ENCODE measurements around the gene CRTC3.

The CRTC3 gene

GRCh38 chr15:90585863-90586262 lies 56.1 kb downstream of the CRTC3 start:
- DNase-seq = no peak
- Histone ChIP-seq H3K27ac (no peak overlapping the region), H3K4me3 (ENCODE audit: low read depth, low read length) (no peak overlapping the region), H3K9me3 (ENCODE audit: severe bottlenecking) (no peaks in the 10 kb centered on the region), H3K36me3 (no peaks in the 10 kb centered on the region), H3K27me3 (ENCODE audit: insufficient read depth, low read depth, severe bottlenecking) (no peaks in the 10 kb centered on the region)
- no peak for TF ChIP-seq CTCF (IDR thresholded peaks at IDR 0.05; ENCODE audit: low read depth, low read length)

GRCh38 chr15:90586948-90587347 lies 57.2 kb downstream of the CRTC3 start:
- no peak for TF ChIP-seq CTCF (IDR thresholded peaks at IDR 0.05; ENCODE audit: low read depth, low read length)
- Histone ChIP-seq H3K4me3 (ENCODE audit: low read depth, low read length) (no peak overlapping the region), H3K9me3 (ENCODE audit: severe bottlenecking) (no peaks in the 10 kb centered on the region), H3K27ac (no peak overlapping the region), H3K27me3 (ENCODE audit: insufficient read depth, low read depth, severe bottlenecking) (no peaks in the 10 kb centered on the region), H3K36me3 (no peaks in the 10 kb centered on the region)
- no peak for DNase-seq

GRCh38 chr15:90588427-90588826 lies 58.7 kb downstream of the CRTC3 start:
- H3K27ac ChIP-seq = no peak overlapping the region
- peak; percentile 23 for DNase-seq
- no peaks in the 10 kb centered on the region for H3K36me3 ChIP-seq
- no peak for TF ChIP-seq CTCF (IDR thresholded peaks at IDR 0.05; ENCODE audit: low read depth, low read length)
- no peaks in the 10 kb centered on the region for H3K9me3 ChIP-seq (ENCODE audit: severe bottlenecking)
- H3K27me3 ChIP-seq (ENCODE audit: insufficient read depth, low read depth, severe bottlenecking) = no peaks in the 10 kb centered on the region
- no peak overlapping the region for H3K4me3 ChIP-seq (ENCODE audit: low read depth, low read length)

- TF ChIP-seq CTCF (IDR thresholded peaks at IDR 0.05; ENCODE audit: low read depth, low read length) = no peak
- Histone ChIP-seq H3K9me3 (ENCODE audit: severe bottlenecking) (no peaks in the 10 kb centered on the region), H3K36me3 (no peaks in the 10 kb centered on the region), H3K4me3 (ENCODE audit: low read depth, low read length) (no peak overlapping the region), H3K27ac (no peak overlapping the region), H3K27me3 (ENCODE audit: insufficient read depth, low read depth, severe bottlenecking) (no peaks in the 10 kb centered on the region)
- no peak for DNase-seq
Observed at GRCh38 chr15:90591524-90591923, 61.8 kb downstream of the CRTC3 start.

GRCh38 chr15:90592131-90592881 lies 62.6 kb downstream of the CRTC3 start:
- no peak overlapping the region for H3K27ac ChIP-seq
- no peaks in the 10 kb centered on the region for H3K27me3 ChIP-seq (ENCODE audit: insufficient read depth, low read depth, severe bottlenecking)
- no peaks in the 10 kb centered on the region for H3K9me3 ChIP-seq (ENCODE audit: severe bottlenecking)
- H3K4me3 ChIP-seq (ENCODE audit: low read depth, low read length) = no peak overlapping the region
- no peak for DNase-seq
- no peaks in the 10 kb centered on the region for H3K36me3 ChIP-seq
- no peak for TF ChIP-seq CTCF (IDR thresholded peaks at IDR 0.05; ENCODE audit: low read depth, low read length)

All from WERI-Rb-1 (cell line).